Measurements from ENCODE around the gene RABAC1. TPM values are rescaled to one million over a fixed set of nuclear protein-coding genes. Genes with fewer than 3 reads are reported as not detected.

Gene RABAC1
- total RNA-seq, 1 donor, result 117 TPM

GRCh38 chr19:41995959-41996797, 37.1 kb upstream of the RABAC1 start:
- Histone ChIP-seq H3K36me3 (ENCODE audit: insufficient read depth, low read length) (no peaks in the 10 kb centered on the region), H3K4me1 (ENCODE audit: insufficient read depth, low read length) (no peaks in the 10 kb centered on the region), H2AFZ (ENCODE audit: low read length) (no peak overlapping the region), H3K9me3 (ENCODE audit: low read depth, low read length) (no peaks in the 10 kb centered on the region), H3K27ac (ENCODE audit: low read depth, low read length) (no peak overlapping the region), H3K4me3 (ENCODE audit: insufficient read depth, low read length) (no peak overlapping the region), H4K20me1 (ENCODE audit: insufficient read depth, low read length) (peaks cover 2% of the 10 kb centered on the region), H3K27me3 (ENCODE audit: insufficient read depth, low read length) (peaks cover 53% of the 10 kb centered on the region), H3K79me2 (ENCODE audit: insufficient read depth, low read length) (no peaks in the 10 kb centered on the region), H3K4me2 (ENCODE audit: insufficient read depth, low read length) (no peak overlapping the region)
- TF ChIP-seq CTCF (IDR thresholded peaks at IDR 0.05; ENCODE audit: extremely low read depth, low read depth, low read length), result no peak
- peak; percentile 92 for DNase-seq (ENCODE audit: insufficient read length, low spot score, missing footprints)

DNA sequence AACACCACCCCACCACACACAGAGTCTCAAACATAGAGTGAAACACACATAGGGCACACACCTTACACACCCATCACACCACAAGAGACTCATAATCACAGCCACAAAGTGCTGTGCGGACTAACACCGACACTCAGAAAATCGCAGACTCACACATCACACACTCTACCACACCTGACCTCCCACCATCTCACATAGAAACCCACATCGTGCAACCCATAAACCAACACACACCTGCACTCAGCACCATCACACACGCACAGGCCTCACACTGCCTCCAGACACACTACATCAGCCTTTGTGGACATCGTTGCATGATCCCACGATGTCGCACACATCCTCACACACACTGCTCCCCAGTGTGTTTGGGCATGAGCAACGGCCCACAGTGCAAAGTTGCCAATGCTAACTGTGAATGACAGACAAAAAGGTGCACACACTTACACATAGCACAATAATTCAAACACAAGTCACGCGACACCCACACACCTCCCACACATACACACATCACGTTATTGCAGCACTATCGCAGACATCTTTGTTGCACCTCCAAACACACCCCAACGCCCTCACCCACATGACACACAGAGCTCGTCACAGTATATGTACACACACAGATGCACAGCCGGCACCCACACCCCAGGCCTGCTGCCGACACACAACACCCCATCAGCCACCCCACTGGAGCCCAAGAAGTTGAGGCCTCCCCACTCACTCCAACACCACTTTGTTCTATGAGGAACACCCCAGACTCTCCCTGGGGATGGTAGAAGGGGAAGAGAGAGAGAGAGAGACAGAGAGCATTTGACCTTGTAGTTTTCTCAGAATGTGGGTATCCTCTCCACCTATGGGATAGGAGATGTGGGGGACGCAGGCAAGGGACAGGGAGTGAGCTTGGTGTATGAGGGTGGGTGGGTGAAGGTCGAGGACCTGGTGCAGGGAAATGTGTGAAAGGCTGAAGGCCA, 36.2 kb upstream of the RABAC1 start:
- Histone ChIP-seq H3K4me1 (ENCODE audit: insufficient read depth, low read length) (no peaks in the 10 kb centered on the region), H3K79me2 (ENCODE audit: insufficient read depth, low read length) (no peaks in the 10 kb centered on the region), H3K27me3 (ENCODE audit: insufficient read depth, low read length) (peaks cover 44% of the 10 kb centered on the region), H3K4me2 (ENCODE audit: insufficient read depth, low read length) (no peak overlapping the region), H3K4me3 (ENCODE audit: insufficient read depth, low read length) (no peak overlapping the region), H3K9me3 (ENCODE audit: low read depth, low read length) (no peaks in the 10 kb centered on the region), H4K20me1 (ENCODE audit: insufficient read depth, low read length) (peaks cover 2% of the 10 kb centered on the region), H2AFZ (ENCODE audit: low read length) (no peak overlapping the region), H3K27ac (ENCODE audit: low read depth, low read length) (no peak overlapping the region), H3K36me3 (ENCODE audit: insufficient read depth, low read length) (no peaks in the 10 kb centered on the region)
- no peak for TF ChIP-seq CTCF (IDR thresholded peaks at IDR 0.05; ENCODE audit: extremely low read depth, low read depth, low read length)
- peak; percentile 81 for DNase-seq (ENCODE audit: insufficient read length, low spot score, missing footprints)

DNA sequence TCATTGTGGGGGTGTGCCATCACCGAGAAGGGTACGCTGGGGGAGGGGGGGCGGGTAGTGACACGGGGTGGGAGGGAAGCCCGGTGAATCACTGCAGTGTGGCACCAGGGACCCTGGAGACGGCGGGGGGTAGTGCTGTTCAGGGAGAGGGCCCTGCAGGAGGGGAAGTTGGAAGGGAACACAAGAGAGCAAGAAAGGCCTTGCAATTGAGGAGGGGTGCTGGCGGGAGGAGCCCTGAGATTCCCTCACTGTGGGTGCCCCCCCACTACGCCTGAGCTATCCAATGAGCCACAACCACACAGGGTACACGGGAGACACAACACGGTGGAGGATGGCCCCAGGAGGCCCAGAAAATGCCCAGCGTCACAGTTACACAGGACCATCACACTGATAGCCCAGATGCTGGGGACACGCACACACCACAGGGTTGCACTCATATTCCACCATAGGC, 35.4 kb upstream of the RABAC1 start:
- Histone ChIP-seq H3K4me3 (ENCODE audit: insufficient read depth, low read length) (no peak overlapping the region), H3K36me3 (ENCODE audit: insufficient read depth, low read length) (no peaks in the 10 kb centered on the region), H3K4me1 (ENCODE audit: insufficient read depth, low read length) (no peaks in the 10 kb centered on the region), H3K9me3 (ENCODE audit: low read depth, low read length) (no peaks in the 10 kb centered on the region), H2AFZ (ENCODE audit: low read length) (no peak overlapping the region), H3K79me2 (ENCODE audit: insufficient read depth, low read length) (no peaks in the 10 kb centered on the region), H3K27ac (ENCODE audit: low read depth, low read length) (no peak overlapping the region), H3K27me3 (ENCODE audit: insufficient read depth, low read length) (peaks cover 42% of the 10 kb centered on the region), H4K20me1 (ENCODE audit: insufficient read depth, low read length) (peaks cover 2% of the 10 kb centered on the region), H3K4me2 (ENCODE audit: insufficient read depth, low read length) (peak overlapping the region; percentile 51)
- TF ChIP-seq CTCF (IDR thresholded peaks at IDR 0.05; ENCODE audit: extremely low read depth, low read depth, low read length), result no peak
- peak; percentile 73 for DNase-seq (ENCODE audit: insufficient read length, low spot score, missing footprints)

Measured in osteoblast (primary cell).